K562 (cell line): ENCODE data around the gene CFAP54. TPM values are rescaled to one million over a fixed set of nuclear protein-coding genes. Genes with fewer than 3 reads are reported as not detected.

Experiments used
- ATAC-seq: fragments of 200-7000 bp; cut with Tn5 transposase; 3 replicates; pipeline ENCODE4 v1.9.1; 2020; ENCODE audit warnings: moderate library complexity
- BruUV-seq: library from RNA; stranded (reverse); fragments of 400-500 nt; replicated peaks from 2 replicates; lab custom pipeline; 2021; lab: Mats Ljungman, UMichigan
- CTCF ChIA-PET: fragments of 300-600 bp; formaldehyde crosslinking; extraction: SDS; loops from one replicate; lab custom pipeline; 2021; ENCODE audit warnings: low intra/inter-chr PET ratio; lab: Yijun Ruan, JAX
- POLR2A ChIA-PET: fragments of 300-600, 350-650 bp; sonication (Branson Sonifier 250); formaldehyde crosslinking; extraction: SDS; loops from one replicate; lab custom pipeline; 2021; ENCODE audit warnings: antibody characterized with exemption, inconsistent platforms; lab: Yijun Ruan, JAX
- DNase-seq, 4 experiments: peaks; one replicate each; pipeline versions ENCODE4 v3.0.0 to v3.0.0-alpha.2; 2011 to 2018; ENCODE audit warnings: low spot score in 3 of 4, mixed read lengths in 3 of 4; ENCODE audit errors: extremely low read depth in 1 of 4
- FAIRE-seq: peaks from 2 replicates; lab custom pipeline; 2011; peaks lifted over from hg19 to GRCh38; lab: Jason Lieb, UNC
- H2AFZ ChIP-seq: 2 replicates; pipeline ENCODE4 v1.6.0; 2011; ENCODE audit warnings: low read depth, low read length, control low read depth, inconsistent platforms
- H3K27ac ChIP-seq: fragments of 200-600 bp; 3 replicates; pipeline ENCODE4 v1.8.0; 2011; ENCODE audit warnings: low read depth, mild to moderate bottlenecking, control low read depth, inconsistent platforms, low read length, moderate library complexity, mixed read lengths; ENCODE audit errors: extremely low read depth
- H3K27me3 ChIP-seq, 2 experiments: fragments of 300-600 bp in 1 of 2; 2 replicates in 1 of 2; 3 replicates in 1 of 2; pipeline versions ENCODE4 v1.6.0 to v1.8.0; 2011; ENCODE audit warnings: inconsistent platforms in 2 of 2, low read length in 2 of 2, mild to moderate bottlenecking in 1 of 2, mixed read lengths in 1 of 2, moderate library complexity in 1 of 2; ENCODE audit not compliant: control insufficient read depth in 2 of 2, insufficient read depth in 2 of 2
- H3K36me3 ChIP-seq: fragments of 300-600 bp; 3 replicates; pipeline ENCODE4 v1.8.0; 2011; ENCODE audit warnings: mild to moderate bottlenecking, low read length, inconsistent platforms; ENCODE audit not compliant: control insufficient read depth, insufficient read depth
- H3K4me1 ChIP-seq, 2 experiments: fragments of 200-600 bp in 1 of 2; replicated peaks in 1 of 2; 2 replicates in 1 of 2; 3 replicates in 1 of 2; pipeline versions ENCODE4 v1.5.1 to v1.8.0; 2011; ENCODE audit warnings: inconsistent platforms in 2 of 2, low read length in 2 of 2, mild to moderate bottlenecking in 1 of 2, mixed read lengths in 1 of 2, moderate library complexity in 1 of 2; ENCODE audit not compliant: control insufficient read depth in 2 of 2, insufficient read depth in 2 of 2
- H3K4me2 ChIP-seq: 2 replicates; pipeline ENCODE4 v1.6.1; 2011; ENCODE audit warnings: low read length, control low read depth, inconsistent platforms, mixed read lengths; ENCODE audit not compliant: insufficient read depth
- H3K4me3 ChIP-seq: fragments of 200-600 bp; sonication (generic), shearing (Covaris generic); 2 replicates; pipeline ENCODE4 v1.5.1; 2016; ENCODE audit warnings: control low read depth, inconsistent platforms
- H3K79me2 ChIP-seq: fragments of 200-600 bp; 3 replicates; pipeline ENCODE4 v1.8.0; 2011; ENCODE audit warnings: low read length, inconsistent platforms; ENCODE audit not compliant: control insufficient read depth, insufficient read depth
- H3K9ac ChIP-seq, 2 experiments: 2 replicates each; pipeline versions ENCODE4 v1.6.0 to v1.6.1; 2011; ENCODE audit warnings: low read depth in 2 of 2, low read length in 2 of 2, control low read depth in 1 of 2, inconsistent platforms in 1 of 2, mild to moderate bottlenecking in 1 of 2, mixed read lengths in 1 of 2; ENCODE audit not compliant: insufficient read depth in 1 of 2
- H3K9me1 ChIP-seq: one replicate; pipeline ENCODE4 v1.6.0; 2011; ENCODE audit warnings: inconsistent platforms, mild to moderate bottlenecking, low read length, moderate library complexity; ENCODE audit not compliant: control insufficient read depth, insufficient read depth
- H3K9me3 ChIP-seq: replicated peaks from 2 replicates; pipeline ENCODE4 v1.5.1; 2011; ENCODE audit warnings: low read depth, low read length, inconsistent platforms; ENCODE audit not compliant: control insufficient read depth, insufficient read depth
- H4K20me1 ChIP-seq: replicated peaks from 2 replicates; pipeline ENCODE4 v1.6.1; 2011; ENCODE audit warnings: low read length, inconsistent platforms, mixed read lengths; ENCODE audit not compliant: control insufficient read depth, insufficient read depth
- ARID1B ChIP-seq: fragments of 450-650 bp; IDR thresholded peaks from 2 replicates; pipeline ENCODE4 v1.6.1; 2016; ENCODE audit warnings: antibody characterized with exemption, mild to moderate bottlenecking, inconsistent platforms
- ARID2 ChIP-seq: fragments of 450-650 bp; IDR thresholded peaks from 2 replicates; pipeline ENCODE4 v1.6.1; 2017; ENCODE audit warnings: antibody characterized with exemption, mild to moderate bottlenecking
- BMI1 ChIP-seq: fragments of 150-350 bp; IDR thresholded peaks from 2 replicates; pipeline ENCODE4 v1.6.1; 2014; ENCODE audit warnings: low read length
- CCAR2 ChIP-seq: fragments of 200-400 bp; formaldehyde crosslinking; IDR thresholded peaks from 2 replicates; pipeline ENCODE4 v1.6.1; 2017; ENCODE audit warnings: mild to moderate bottlenecking, low read depth, low read length
- ETV6 ChIP-seq, 3 experiments: fragments of 150-350 bp in 1 of 3; sonication (generic) in 1 of 3; formaldehyde crosslinking in 1 of 3; IDR thresholded peaks; 2 replicates each; pipeline versions ENCODE4 v1.6.1 to v1.8.0; 2014 to 2022; ENCODE audit warnings: borderline replicate concordance in 2 of 3, low read depth in 2 of 3, antibody characterized with exemption in 1 of 3, low read length in 1 of 3, mild to moderate bottlenecking in 1 of 3, missing genetic modification reagents in 1 of 3
- FIP1L1 ChIP-seq: fragments of 200-400 bp; formaldehyde crosslinking; IDR thresholded peaks from 2 replicates; pipeline ENCODE4 v1.6.1; 2018; ENCODE audit warnings: mild to moderate bottlenecking, low read depth, low read length; ENCODE audit not compliant: poor library complexity, severe bottlenecking
- GABPB2 ChIP-seq: fragments of 250-450 bp; sonication (Bioruptor Pico); conservative IDR thresholded peaks from 2 replicates; pipeline ENCODE4 v1.5.1; 2021; ENCODE audit warnings: mild to moderate bottlenecking
- HOMEZ ChIP-seq: fragments of 250-450 bp; sonication (Bioruptor Pico); IDR thresholded peaks from 2 replicates; pipeline ENCODE4 v1.4.0; 2020; ENCODE audit warnings: mild to moderate bottlenecking, moderate library complexity
- IRF1 ChIP-seq: sonication (generic); formaldehyde crosslinking; IDR thresholded peaks from 2 replicates; pipeline ENCODE4 v1.8.0; 2022; ENCODE audit warnings: missing genetic modification reagents, mild to moderate bottlenecking, borderline replicate concordance
- NCOA1 ChIP-seq: fragments of 450-650 bp; IDR thresholded peaks from 2 replicates; pipeline ENCODE4 v1.6.1; 2016; ENCODE audit warnings: low read depth
- POLR2AphosphoS2 ChIP-seq: IDR thresholded peaks from 2 replicates; pipeline ENCODE4 v1.6.1; 2012; ENCODE audit warnings: low read length, improper control_type of control experiment
- RUNX1 ChIP-seq: sonication (generic); IDR thresholded peaks from 2 replicates; pipeline ENCODE4 v1.6.1; 2016; ENCODE audit warnings: antibody characterized with exemption, low read depth
- SIN3B ChIP-seq: fragments of 450-650 bp; IDR thresholded peaks from 2 replicates; pipeline ENCODE4 v1.6.1; 2017; ENCODE audit warnings: low read depth, mild to moderate bottlenecking, moderate library complexity
- ZFX ChIP-seq: sonication (generic); formaldehyde crosslinking; IDR thresholded peaks from 2 replicates; pipeline ENCODE4 v1.8.0; 2022; ENCODE audit warnings: mild to moderate bottlenecking, missing genetic modification reagents, moderate library complexity
- ZNF197 ChIP-seq: fragments of 200-800 bp; sonication (Bioruptor generic); IDR thresholded peaks from 2 replicates; pipeline ENCODE4 v1.6.1; 2016; ENCODE audit warnings: low read depth, missing genetic modification characterization, missing compliant biosample characterization
- ZNF232 ChIP-seq: sonication (generic); formaldehyde crosslinking; IDR thresholded peaks from 2 replicates; pipeline ENCODE4 v1.8.0; 2022; ENCODE audit warnings: mild to moderate bottlenecking, missing genetic modification reagents
- ZNF263 ChIP-seq: sonication (generic); formaldehyde crosslinking; IDR thresholded peaks from 2 replicates; pipeline ENCODE4 v1.8.0; 2022; ENCODE audit warnings: mild to moderate bottlenecking, missing genetic modification reagents, borderline replicate concordance
- ZNF282 ChIP-seq: sonication (generic); formaldehyde crosslinking; IDR thresholded peaks from 2 replicates; pipeline ENCODE4 v1.8.1; 2023; ENCODE audit warnings: missing genetic modification reagents
- WGBS: fragments of 100-300 bp; shearing (Covaris generic); methylation state at CpG from one replicate; pipeline ENCODE4 v1.1.6; 2016; ENCODE audit warnings: low coverage, mixed read lengths; ENCODE audit not compliant: insufficient coverage; ENCODE audit errors: missing lambda C conversion rate; 5-methylcytosine and 5-hydroxymethylcytosine counted together
- in situ Hi-C: fragments of 300-500 bp; cut with MboI; formaldehyde crosslinking; loops from 4 replicates; pipeline ENCODE4 v1.15.0; 2018; ENCODE audit warnings: inconsistent platforms, mixed read lengths
- intact Hi-C: fragments of 100-400 bp; cut with micrococcal nuclease; formaldehyde crosslinking; loops from 2 replicates; pipeline ENCODE4 v1.14.2; 2022
- polyA plus RNA-seq, 8 experiments: library from polyadenylated mRNA; depleted of rRNA in 4 of 8; stranded (reverse) in 5 of 8; unstranded in 3 of 8; fragments of >200 nt; fragmentation: Nextera tagmentation in 2 of 8; fragmentation: Illumina TruSeq in 1 of 8; extraction: Ambion mirVana in 2 of 8; extraction: Trizol in 1 of 8; gene quantifications; 2 replicates each; pipeline versions ENCODE4 v1.2.1 to v1.2.3, GENCODE V29; 2011 to 2014; ENCODE audit warnings: inconsistent platforms in 1 of 8, missing spikeins in 1 of 8
- total RNA-seq, 7 experiments: library from RNA; depleted of rRNA in 6 of 7; stranded (reverse); fragments of >200 nt in 6 of 7; fragmentation: Illumina TruSeq in 2 of 7; extraction: Trizol in 2 of 7; gene quantifications; 2 replicates each; pipeline versions ENCODE4 v1.2.1 to v1.2.3, GENCODE V29; 2011 to 2021; ENCODE audit warnings: low replicate concordance in 1 of 7
- TF ChIP-seq, protein P1 (sequence below): sonication (generic); formaldehyde crosslinking; IDR thresholded peaks from 2 replicates; pipeline ENCODE4 v1.8.0; 2022; ENCODE audit warnings: mild to moderate bottlenecking, missing genetic modification reagents, borderline replicate concordance

CFAP54 gene
- total and polyA plus RNA-seq, 9 of the 15 experiments (the other 6 are each of a cell fraction or from before 2014, with no cell fraction given): 0.03 to 0.23 (median 0.10) TPM; not detected in 3

GRCh38 chr12:96879301-96879700 lies 389.9 kb downstream of the CFAP54 start:
- TF ChIP-seq SIN3B: no peak
- TF ChIP-seq GABPB2: no peak
- TF ChIP-seq, protein P1, sequence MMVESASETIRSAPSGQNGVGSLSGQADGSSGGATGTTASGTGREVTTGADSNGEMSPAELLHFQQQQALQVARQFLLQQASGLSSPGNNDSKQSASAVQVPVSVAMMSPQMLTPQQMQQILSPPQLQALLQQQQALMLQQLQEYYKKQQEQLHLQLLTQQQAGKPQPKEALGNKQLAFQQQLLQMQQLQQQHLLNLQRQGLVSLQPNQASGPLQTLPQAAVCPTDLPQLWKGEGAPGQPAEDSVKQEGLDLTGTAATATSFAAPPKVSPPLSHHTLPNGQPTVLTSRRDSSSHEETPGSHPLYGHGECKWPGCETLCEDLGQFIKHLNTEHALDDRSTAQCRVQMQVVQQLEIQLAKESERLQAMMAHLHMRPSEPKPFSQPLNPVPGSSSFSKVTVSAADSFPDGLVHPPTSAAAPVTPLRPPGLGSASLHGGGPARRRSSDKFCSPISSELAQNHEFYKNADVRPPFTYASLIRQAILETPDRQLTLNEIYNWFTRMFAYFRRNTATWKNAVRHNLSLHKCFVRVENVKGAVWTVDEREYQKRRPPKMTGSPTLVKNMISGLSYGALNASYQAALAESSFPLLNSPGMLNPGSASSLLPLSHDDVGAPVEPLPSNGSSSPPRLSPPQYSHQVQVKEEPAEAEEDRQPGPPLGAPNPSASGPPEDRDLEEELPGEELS: no peak
- no peak for TF ChIP-seq ZNF197 (CRISPR knock-in tag)
- no peak for TF ChIP-seq ZFX
- no peak for TF ChIP-seq BMI1
- TF ChIP-seq ZNF282 (CRISPR knock-in tag): no peak
- TF ChIP-seq FIP1L1: no peak
- no peak for TF ChIP-seq RUNX1
- no peak for TF ChIP-seq ARID2
- no peak for TF ChIP-seq CCAR2
- TF ChIP-seq POLR2AphosphoS2: no peak
- TF ChIP-seq IRF1 (CRISPR knock-in tag): no peak
- TF ChIP-seq HOMEZ (CRISPR knock-in tag): no peak
- TF ChIP-seq ETV6 (IDR thresholded peaks at IDR 0.05; ENCODE audit: borderline replicate concordance in 1 of 2, low read depth in 2 of 2, low read length in 1 of 2): no peak
- no peak for TF ChIP-seq ETV6 (CRISPR knock-in tag; IDR thresholded peaks at IDR 0.05; ENCODE audit: borderline replicate concordance)
- TF ChIP-seq ARID1B: no peak
- no peak for TF ChIP-seq ZNF263 (CRISPR knock-in tag)
- no peak for TF ChIP-seq ZNF232 (CRISPR knock-in tag)
- no peak for TF ChIP-seq NCOA1
- ChIA-PET POLR2A (no interaction called here), CTCF (no interaction called here)
- 0% methylated on average over 3 of the region's 4 CpGs for WGBS
- DNase-seq: no peak
- no peak overlapping the region for H3K4me2 ChIP-seq
- no peaks in the 10 kb centered on the region for H3K9me1 ChIP-seq
- no peak for ATAC-seq
- H3K36me3 ChIP-seq: no peaks in the 10 kb centered on the region
- in situ Hi-C loops (no loop called here), intact Hi-C loops (no loop called here)
- peaks cover 3 to 5% of the 10 kb centered on the region in 2 experiments; a peak in 2 of 5 replicates for H3K27me3 ChIP-seq
- no peaks in the 10 kb centered on the region for H3K4me1 ChIP-seq
- no peak for FAIRE-seq
- H3K9ac ChIP-seq: no peak overlapping the region
- BruUV-seq: no TSS peak
- H3K4me3 ChIP-seq: no peak overlapping the region
- no peaks in the 10 kb centered on the region for H3K9me3 ChIP-seq
- H3K79me2 ChIP-seq: no peaks in the 10 kb centered on the region
- H4K20me1 ChIP-seq: no peaks in the 10 kb centered on the region
- no peak overlapping the region for H2AFZ ChIP-seq
- H3K27ac ChIP-seq: no peak overlapping the region
